Measurements from ENCODE around the gene TIAM2.

GRCh38 chr6:155193526-155193925 is 198.4 kb downstream of the TIAM2 start:
- TF ChIP-seq CTCF (IDR thresholded peaks at IDR 0.05), result no peak
- no peak for TF ChIP-seq POLR2AphosphoS5 (IDR thresholded peaks at IDR 0.05)
- no peak for TF ChIP-seq POLR2A (IDR thresholded peaks at IDR 0.05)
- TF ChIP-seq EP300 (IDR thresholded peaks at IDR 0.05), result no peak
